ENCODE measurements around the gene CDK2AP2. TPM values are rescaled to one million over a fixed set of nuclear protein-coding genes. Genes with fewer than 3 reads are reported as not detected.
A peak's percentile ranks its signal among the peaks of the same experiment; 100 is the strongest.

Gene CDK2AP2
- total and polyA plus RNA-seq, 10 of the 15 experiments (the other 5 are each of a cell fraction or from before 2014, with no cell fraction given) = 8.0 to 177 (median 40.9) TPM

- TF ChIP-seq E4F1 (IDR thresholded peaks at IDR 0.05; ENCODE audit: borderline replicate concordance, partially characterized antibody) (peak; percentile 58), CTCF (IDR thresholded peaks at IDR 0.05 in 2 of 3, conservative IDR thresholded peaks at IDR 0.05 in 1 of 3; ENCODE audit: control insufficient read depth in 2 of 3, extremely low read depth in 1 of 3, insufficient read depth in 1 of 3, low read depth in 3 of 3, low read length in 3 of 3) (peak in 1 of 3 experiments; percentile 19; a peak in 1 of 6 replicates), IKZF2 (IDR thresholded peaks at IDR 0.05) (no peak), PRDM15 (CRISPR knock-in tag; IDR thresholded peaks at IDR 0.05) (no peak), POU2F2 (IDR thresholded peaks at IDR 0.05; ENCODE audit: borderline replicate concordance, low read depth, low read length) (peak; percentile 27; the same call in 1 of the 3 replicates), CHD1 (IDR thresholded peaks at IDR 0.05; ENCODE audit: low read depth, low read length) (no peak), RBBP5 (conservative IDR thresholded peaks at IDR 0.05) (no peak), E2F4 (IDR thresholded peaks at IDR 0.05; ENCODE audit: low read depth, low read length) (peak; percentile 39), TCF3 (IDR thresholded peaks at IDR 0.05; ENCODE audit: borderline replicate concordance, insufficient read depth, low read depth, low read length) (no peak), CHD4 (IDR thresholded peaks at IDR 0.05) (no peak), FOS (IDR thresholded peaks at IDR 0.05; ENCODE audit: borderline replicate concordance, extremely low read depth, insufficient read length) (no peak), ZBTB33 (IDR thresholded peaks at IDR 0.05) (no peak), NFYA (IDR thresholded peaks at IDR 0.05; ENCODE audit: borderline replicate concordance, low read depth, low read length) (no peak; the same call in 1 of the 2 replicates), ZNF217 (IDR thresholded peaks at IDR 0.05) (no peak), NFXL1 (IDR thresholded peaks at IDR 0.05; ENCODE audit: borderline replicate concordance) (no peak)
- TF ChIP-seq, protein P1, sequence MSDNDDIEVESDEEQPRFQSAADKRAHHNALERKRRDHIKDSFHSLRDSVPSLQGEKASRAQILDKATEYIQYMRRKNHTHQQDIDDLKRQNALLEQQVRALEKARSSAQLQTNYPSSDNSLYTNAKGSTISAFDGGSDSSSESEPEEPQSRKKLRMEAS (IDR thresholded peaks at IDR 0.05; ENCODE audit: low read depth, low read length) = peak; percentile 100
Measured at GRCh38 chr11:67482827-67483798, 24.8 kb downstream of the CDK2AP2 start, which contains the start of gene AIP (continued).

Measured in GM12878 (cell line).